ENCODE data around the gene BCL2L11.

BCL2L11 gene

GRCh38 chr2:111191877-111192276 lies 71.2 kb downstream of the BCL2L11 start:
- DNase-seq (ENCODE audit: low read depth in 2 of 2): no peak

GRCh38 chr2:111192776-111193368 lies 72.2 kb downstream of the BCL2L11 start:
- DNase-seq (ENCODE audit: low read depth in 2 of 2): no peak

DNA sequence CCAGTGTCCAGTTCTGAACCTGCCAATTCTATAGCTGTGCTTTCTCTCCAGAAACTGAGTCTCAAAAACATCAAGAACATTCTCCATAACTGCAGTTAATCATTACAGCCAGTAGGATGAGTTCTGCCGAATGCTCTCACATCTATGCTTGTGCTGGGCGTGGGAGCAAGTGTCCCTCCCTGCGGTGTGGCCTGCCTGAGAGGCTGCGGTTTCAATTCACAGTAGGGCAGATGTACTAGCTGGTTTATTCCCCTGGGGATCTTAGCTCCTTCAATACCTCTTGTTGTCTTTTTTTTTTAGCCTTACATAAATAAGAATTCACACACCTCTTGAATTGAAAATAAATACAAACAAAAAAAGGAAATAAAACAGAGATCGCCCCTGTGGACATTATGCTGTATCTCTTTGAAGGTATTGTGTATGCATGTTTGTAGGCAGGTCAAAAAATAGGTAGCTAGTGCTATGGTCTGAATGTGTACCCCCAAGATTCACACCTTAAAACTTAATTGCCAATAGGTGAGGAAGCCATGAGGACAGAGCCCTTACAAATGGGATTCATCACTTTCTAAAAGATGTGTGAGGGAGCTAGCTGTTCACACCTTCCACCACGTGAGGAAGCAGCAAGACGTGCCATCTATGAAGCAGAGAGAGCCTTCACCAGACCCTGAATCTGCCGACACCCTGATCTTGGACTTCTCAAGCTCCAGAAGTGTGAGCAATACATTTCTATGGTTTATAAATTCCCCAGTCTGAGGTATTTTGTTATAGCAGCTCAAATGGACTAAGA lies 74.3 kb downstream of the BCL2L11 start:
- DNase-seq (ENCODE audit: low read depth in 2 of 2): no peak

DNA sequence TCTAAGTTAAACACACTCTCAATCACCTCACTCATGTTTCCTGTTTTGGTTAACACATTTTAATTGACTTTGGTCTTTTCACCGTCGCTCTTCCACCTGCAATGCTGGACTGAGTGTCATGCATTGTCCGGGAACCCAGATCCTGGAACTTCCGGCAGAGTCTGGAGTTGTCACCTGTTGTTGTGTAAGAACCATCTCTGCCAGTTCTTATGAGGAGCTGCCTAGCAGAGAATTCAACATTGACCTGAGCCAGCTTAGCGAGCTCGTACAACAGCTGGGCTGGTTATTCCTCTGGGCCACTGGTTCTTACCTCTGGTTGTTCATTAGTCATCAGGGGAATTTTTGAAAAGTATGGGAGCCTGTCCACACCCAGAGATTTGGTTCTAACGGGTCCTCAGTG lies 75.7 kb downstream of the BCL2L11 start:
- DNase-seq (ENCODE audit: low read depth in 2 of 2): no peak

DNA sequence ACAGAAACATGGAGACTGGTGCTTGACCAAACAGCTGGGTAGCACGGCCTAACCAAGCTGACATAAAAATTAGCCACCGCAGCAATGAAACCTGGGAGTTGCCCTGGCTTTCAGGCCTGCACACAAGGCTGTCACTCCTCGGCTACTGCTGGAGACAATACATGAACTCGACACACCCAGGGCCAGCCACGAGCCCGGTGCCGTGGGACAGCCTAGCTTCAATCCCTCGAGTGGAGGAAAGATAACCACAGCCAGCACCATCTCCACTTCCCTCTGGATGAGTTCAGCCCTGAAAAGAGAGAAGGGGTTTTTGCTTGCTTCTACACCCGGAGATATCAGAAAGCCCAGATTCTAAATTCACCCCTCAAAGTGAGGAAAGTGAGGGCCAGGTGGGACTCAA lies 78.0 kb downstream of the BCL2L11 start:
- DNase-seq (ENCODE audit: low read depth in 2 of 2): no peak

GRCh38 chr2:111199840-111200239 lies 79.1 kb downstream of the BCL2L11 start:
- no peak for DNase-seq (ENCODE audit: low read depth in 2 of 2)

- no peak for DNase-seq (ENCODE audit: low read depth in 2 of 2)
Measured at GRCh38 chr2:111200333-111200881, 79.7 kb downstream of the BCL2L11 start.

DNA sequence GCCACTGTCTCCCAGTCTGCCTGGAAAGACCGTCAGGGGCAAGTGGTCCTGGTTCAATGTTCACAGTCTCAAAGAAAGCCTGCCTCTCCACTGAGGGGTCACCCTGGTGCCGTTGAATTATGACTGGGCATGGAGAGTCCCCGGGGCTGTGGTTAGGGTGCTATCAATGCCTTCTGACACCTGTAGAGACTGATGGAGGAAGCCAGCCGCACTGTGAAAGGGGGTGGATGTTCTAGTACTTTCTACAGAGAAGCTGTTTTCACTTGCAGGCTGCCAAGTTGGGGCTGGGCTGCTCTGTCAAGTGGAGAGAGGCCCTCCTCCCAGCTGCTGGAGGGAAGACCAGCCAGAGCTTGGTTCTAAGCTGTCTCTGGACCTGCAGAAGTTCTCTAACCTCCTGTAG lies 80.5 kb downstream of the BCL2L11 start:
- DNase-seq (ENCODE audit: low read depth in 2 of 2): no peak

GRCh38 chr2:111202266-111203040 lies 81.7 kb downstream of the BCL2L11 start:
- DNase-seq (ENCODE audit: low read depth in 2 of 2): no peak

GRCh38 chr2:111204706-111205105 lies 84.0 kb downstream of the BCL2L11 start:
- DNase-seq (ENCODE audit: low read depth in 2 of 2): no peak

DNA sequence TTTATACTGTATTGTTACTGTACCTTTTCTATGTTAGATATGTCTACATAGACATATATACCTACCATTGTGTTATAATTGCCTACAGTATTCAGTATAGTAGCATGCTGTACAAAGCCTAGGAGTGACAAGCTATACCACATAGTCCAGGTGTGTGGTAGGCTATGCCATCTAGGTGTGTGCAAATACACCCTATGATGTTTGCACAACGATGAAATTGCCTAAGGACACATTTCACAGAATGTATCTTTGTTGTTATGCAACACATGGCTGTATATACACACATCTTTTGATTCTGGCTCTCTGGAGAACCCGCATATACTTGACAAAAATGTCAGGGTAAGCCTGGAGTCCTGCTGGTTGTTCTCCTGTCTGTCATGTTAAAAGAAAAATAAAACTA lies 85.1 kb downstream of the BCL2L11 start:
- no peak for DNase-seq (ENCODE audit: low read depth in 2 of 2)

- no peak for DNase-seq (ENCODE audit: low read depth in 2 of 2)
Measured at GRCh38 chr2:111207851-111208250, 87.1 kb downstream of the BCL2L11 start.

DNA sequence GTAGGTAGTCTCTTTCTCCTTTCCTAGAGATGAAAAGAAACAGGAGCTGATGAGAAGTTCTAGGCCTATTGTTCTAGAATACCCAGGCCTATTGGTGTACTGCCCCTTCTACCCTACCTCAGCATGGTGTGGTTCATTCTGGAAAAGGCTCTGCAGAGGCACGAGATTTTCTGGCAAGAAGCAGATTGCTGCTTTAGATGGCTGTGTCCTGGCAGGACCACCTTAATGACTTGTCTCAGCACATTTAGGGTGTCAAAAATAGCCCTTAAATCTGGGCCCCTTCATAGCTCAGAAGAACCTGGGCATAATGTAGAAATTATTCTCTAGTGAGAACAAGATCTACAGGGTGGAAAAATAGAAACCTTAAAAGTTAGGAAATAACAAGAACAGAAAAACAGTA lies 87.9 kb downstream of the BCL2L11 start:
- no peak for DNase-seq (ENCODE audit: low read depth in 2 of 2)

DNA sequence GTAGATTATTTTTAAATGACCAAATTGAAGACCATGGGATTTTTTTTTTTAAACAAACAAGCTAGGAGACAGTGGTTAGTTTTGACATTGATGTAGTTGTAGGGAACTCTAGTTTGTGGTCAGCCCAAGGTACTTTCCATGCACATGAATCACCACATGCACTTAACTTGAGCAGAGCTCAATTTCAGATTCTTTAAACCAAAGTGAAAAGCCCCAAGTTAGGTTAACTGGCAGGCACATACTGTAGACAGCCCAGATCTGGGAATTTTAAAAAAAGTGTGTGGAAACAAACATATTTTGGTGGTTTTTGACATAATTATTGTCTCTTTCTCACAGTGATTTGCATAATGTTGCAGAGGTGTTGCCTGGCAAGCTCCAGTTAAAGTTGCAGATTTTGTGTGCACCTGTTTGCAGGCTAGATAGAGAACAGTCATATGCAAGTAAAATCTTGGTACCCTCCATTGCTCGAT lies 88.4 kb downstream of the BCL2L11 start:
- DNase-seq (ENCODE audit: low read depth in 2 of 2): peak; percentile 22 to 23

DNA sequence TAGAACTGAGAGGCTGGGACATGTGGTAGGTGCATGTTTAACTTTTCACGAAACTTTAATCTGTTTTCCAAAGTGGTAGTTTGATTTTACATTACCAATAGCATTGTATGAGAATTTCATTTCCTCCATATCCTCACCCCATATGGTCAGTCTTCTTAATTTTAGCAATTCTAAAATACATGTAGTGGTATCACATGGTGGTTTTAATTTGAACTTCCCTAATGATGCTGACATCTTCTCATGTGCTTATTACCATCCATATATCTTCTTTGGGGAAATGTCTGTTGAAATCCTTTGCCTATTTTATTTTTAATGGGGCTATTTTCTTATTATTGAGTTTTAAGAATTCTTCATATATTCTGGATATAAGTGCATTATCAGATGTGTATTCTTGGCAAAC lies 89.3 kb downstream of the BCL2L11 start:
- DNase-seq (ENCODE audit: low read depth in 2 of 2): no peak

GRCh38 chr2:111213877-111214276 lies 93.2 kb downstream of the BCL2L11 start:
- DNase-seq (ENCODE audit: low read depth in 2 of 2): no peak

- DNase-seq (ENCODE audit: low read depth in 2 of 2): no peak
Measured at GRCh38 chr2:111216811-111217652, 96.3 kb downstream of the BCL2L11 start.
